Measurements from ENCODE around the gene CHAD.
A peak's percentile ranks its signal among the peaks of the same experiment; 100 is the strongest.

CHAD gene

GRCh38 chr17:50468304-50469207, at the start of gene CHAD:
Gene CHAD, minus strand, starts transcription at chr17:50468880. Its CDS starts 67 bp downstream, at chr17:50468813.
- no peak within 1 kb of the TSS for H3K4me3 Mint-ChIP-seq
- H3K9me3 Mint-ChIP-seq, result no peaks in the 10 kb centered on the region
- H3K27ac Mint-ChIP-seq, result no peak within 1 kb of the TSS
- peaks cover 5% of the 10 kb centered on the region for H3K4me1 Mint-ChIP-seq (ENCODE audit: low read depth)
- peaks cover 12% of the 10 kb centered on the region for H3K27me3 Mint-ChIP-seq
- no peaks in the 10 kb centered on the region for H3K36me3 Mint-ChIP-seq (ENCODE audit: low read depth)

GRCh38 chr17:50517504-50518383, 49.1 kb upstream of the CHAD start:
- no peak overlapping the region for H3K4me3 Mint-ChIP-seq

GRCh38 chr17:50517011-50517410, 48.3 kb upstream of the CHAD start:
- no peak overlapping the region for H3K27ac Mint-ChIP-seq
- no peaks in the 10 kb centered on the region for H3K27me3 Mint-ChIP-seq
- no peaks in the 10 kb centered on the region for H3K36me3 Mint-ChIP-seq (ENCODE audit: low read depth)
- H3K4me3 Mint-ChIP-seq, result no peak overlapping the region
- peaks cover 5% of the 10 kb centered on the region for H3K4me1 Mint-ChIP-seq (ENCODE audit: low read depth)
- no peaks in the 10 kb centered on the region for H3K9me3 Mint-ChIP-seq

More at GRCh38 chr17:50517504-50518383, 49.1 kb upstream of the CHAD start:
- Mint-ChIP-seq H3K27ac (no peak overlapping the region), H3K36me3 (ENCODE audit: low read depth) (no peaks in the 10 kb centered on the region), H3K27me3 (no peaks in the 10 kb centered on the region), H3K9me3 (no peaks in the 10 kb centered on the region), H3K4me1 (ENCODE audit: low read depth) (no peaks in the 10 kb centered on the region)

GRCh38 chr17:50514936-50515702, 46.4 kb upstream of the CHAD start:
- Mint-ChIP-seq H3K4me3 (no peak overlapping the region), H3K4me1 (ENCODE audit: low read depth) (peaks cover 21% of the 10 kb centered on the region), H3K27me3 (no peaks in the 10 kb centered on the region), H3K9me3 (no peaks in the 10 kb centered on the region), H3K36me3 (ENCODE audit: low read depth) (no peaks in the 10 kb centered on the region), H3K27ac (no peak overlapping the region)

- Mint-ChIP-seq H3K27ac (no peak overlapping the region), H3K27me3 (no peaks in the 10 kb centered on the region), H3K9me3 (no peaks in the 10 kb centered on the region), H3K4me3 (no peak overlapping the region), H3K36me3 (ENCODE audit: low read depth) (no peaks in the 10 kb centered on the region), H3K4me1 (ENCODE audit: low read depth) (peaks cover 26% of the 10 kb centered on the region)
These were observed 45.7 kb upstream of the CHAD start for GRCh38 chr17:50514388-50514787.

- Mint-ChIP-seq H3K9me3 (no peaks in the 10 kb centered on the region), H3K4me3 (no peak overlapping the region), H3K4me1 (ENCODE audit: low read depth) (peaks cover 34% of the 10 kb centered on the region), H3K27me3 (no peaks in the 10 kb centered on the region), H3K36me3 (ENCODE audit: low read depth) (no peaks in the 10 kb centered on the region), H3K27ac (no peak overlapping the region)
These were observed 44.8 kb upstream of the CHAD start for GRCh38 chr17:50513495-50513894.

- Mint-ChIP-seq H3K27me3 (no peaks in the 10 kb centered on the region), H3K27ac (peak overlapping the region; percentile 56), H3K36me3 (ENCODE audit: low read depth) (no peaks in the 10 kb centered on the region), H3K4me1 (ENCODE audit: low read depth) (peaks cover 39% of the 10 kb centered on the region), H3K4me3 (no peak overlapping the region), H3K9me3 (no peaks in the 10 kb centered on the region)
These were observed 42.4 kb upstream of the CHAD start for GRCh38 chr17:50511058-50511457.

- no peaks in the 10 kb centered on the region for H3K27me3 Mint-ChIP-seq
- H3K4me3 Mint-ChIP-seq, result peak overlapping the region; percentile 88
- H3K4me1 Mint-ChIP-seq (ENCODE audit: low read depth), result peaks cover 46% of the 10 kb centered on the region
- peak overlapping the region; percentile 90 for H3K27ac Mint-ChIP-seq
- no peaks in the 10 kb centered on the region for H3K9me3 Mint-ChIP-seq
- no peaks in the 10 kb centered on the region for H3K36me3 Mint-ChIP-seq (ENCODE audit: low read depth)
These were observed 40.1 kb upstream of the CHAD start for GRCh38 chr17:50508573-50509460.

- H3K27ac Mint-ChIP-seq, result peak within 1 kb of the TSS; percentile 90
- H3K4me3 Mint-ChIP-seq, result peak within 1 kb of the TSS; percentile 88
- no peaks in the 10 kb centered on the region for H3K36me3 Mint-ChIP-seq (ENCODE audit: low read depth)
- no peaks in the 10 kb centered on the region for H3K27me3 Mint-ChIP-seq
- H3K9me3 Mint-ChIP-seq, result no peaks in the 10 kb centered on the region
- peaks cover 51% of the 10 kb centered on the region for H3K4me1 Mint-ChIP-seq (ENCODE audit: low read depth)
These were observed 39.3 kb upstream of the CHAD start, which contains the start of gene MYCBPAP for GRCh38 chr17:50507871-50508572. Gene MYCBPAP, plus strand, starts transcription at chr17:50508439. Its CDS starts 236 bp downstream, at chr17:50508675.

- Mint-ChIP-seq H3K9me3 (no peaks in the 10 kb centered on the region), H3K4me3 (no peak overlapping the region), H3K4me1 (ENCODE audit: low read depth) (peaks cover 39% of the 10 kb centered on the region), H3K36me3 (ENCODE audit: low read depth) (no peaks in the 10 kb centered on the region), H3K27me3 (no peaks in the 10 kb centered on the region), H3K27ac (no peak overlapping the region)
These were observed 37.6 kb upstream of the CHAD start for GRCh38 chr17:50506298-50506697.

GRCh38 chr17:50505591-50506130, 37.0 kb upstream of the CHAD start:
- Mint-ChIP-seq H3K27ac (no peak overlapping the region), H3K4me1 (ENCODE audit: low read depth) (peaks cover 33% of the 10 kb centered on the region)

GRCh38 chr17:50502301-50502990, 33.8 kb upstream of the CHAD start:
- no peak overlapping the region for H3K4me3 Mint-ChIP-seq
- no peaks in the 10 kb centered on the region for H3K9me3 Mint-ChIP-seq
- H3K4me1 Mint-ChIP-seq (ENCODE audit: low read depth), result peaks cover 12% of the 10 kb centered on the region
- no peaks in the 10 kb centered on the region for H3K36me3 Mint-ChIP-seq (ENCODE audit: low read depth)
- no peaks in the 10 kb centered on the region for H3K27me3 Mint-ChIP-seq
- no peak overlapping the region for H3K27ac Mint-ChIP-seq

More at GRCh38 chr17:50505591-50506130, 37.0 kb upstream of the CHAD start:
- no peaks in the 10 kb centered on the region for H3K9me3 Mint-ChIP-seq
- H3K4me3 Mint-ChIP-seq, result no peak overlapping the region
- no peaks in the 10 kb centered on the region for H3K36me3 Mint-ChIP-seq (ENCODE audit: low read depth)
- no peaks in the 10 kb centered on the region for H3K27me3 Mint-ChIP-seq

Measured in stimulated activated naive CD8-positive, alpha-beta T cell treated with anti-CD3 and anti-CD28 coated beads, Interleukin-15, Interleukin-2, amounts not matched to agents 100 ng/mL and 50 ng/mL, for 24 hours (primary cell).